Suprapubic skin (tissue), 4 donors: Measurements from ENCODE around the gene SLC44A4.

Source experiments
- CTCF ChIP-seq, 2 donors: fragments of 200-600 bp in 1 of 2; fragments of 450-650 bp in 1 of 2; sonication (generic) in 1 of 2; IDR thresholded peaks; one replicate each; pipeline ENCODE4 v1.5.1; 2016 to 2019; ENCODE audit warnings: antibody characterized with exemption in 2 of 2, mild to moderate bottlenecking in 1 of 2, moderate library complexity in 1 of 2
- POLR2A ChIP-seq, 2 donors: fragments of 450-650 bp; IDR thresholded peaks; one replicate each; pipeline ENCODE4 v1.6.1; 2017; ENCODE audit warnings: antibody characterized with exemption in 2 of 2, mild to moderate bottlenecking in 2 of 2, moderate library complexity in 2 of 2
- POLR2AphosphoS5 ChIP-seq, 3 donors: sonication (generic); formaldehyde crosslinking; IDR thresholded peaks; one replicate each; pipeline ENCODE4 v1.6.1; 2017; ENCODE audit warnings: antibody characterized with exemption in 3 of 3

GRCh38 chr6:31861150-31861549, 17.6 kb downstream of the SLC44A4 start:
- TF ChIP-seq CTCF (IDR thresholded peaks at IDR 0.05) (no peak), POLR2AphosphoS5 (IDR thresholded peaks at IDR 0.05) (no peak), POLR2A (IDR thresholded peaks at IDR 0.05) (no peak)
